SU-DHL-6 (cell line): ENCODE data around the gene GLYATL2.

Source experiments
- H2AFZ ChIP-seq: fragments of 200-600 bp; sonication (generic); 2 replicates; pipeline ENCODE4 v1.6.1; 2014; ENCODE audit warnings: low read depth, mild to moderate bottlenecking, moderate library complexity, mixed read lengths, antibody characterized with exemption, low read length; ENCODE audit not compliant: severe bottlenecking
- H3F3A ChIP-seq: fragments of 200-600 bp; shearing (Covaris generic); 2 replicates; pipeline ENCODE4 v1.6.0; 2016; ENCODE audit warnings: antibody characterized with exemption, mild to moderate bottlenecking; ENCODE audit not compliant: insufficient read depth
- H3K27ac ChIP-seq: fragments of 200-600 bp; sonication (generic); 2 replicates; pipeline ENCODE4 v1.5.1; 2016; ENCODE audit warnings: low read depth, mild to moderate bottlenecking, low read length, moderate library complexity, mixed read lengths
- H3K27me3 ChIP-seq: fragments of 200-600 bp; sonication (generic), shearing (Covaris generic); 2 replicates; pipeline ENCODE4 v1.6.0; 2014; ENCODE audit warnings: mild to moderate bottlenecking, low read length
- H3K36me3 ChIP-seq: fragments of 200-600 bp; sonication (generic); 2 replicates; pipeline ENCODE4 v1.6.1; 2014; ENCODE audit warnings: mild to moderate bottlenecking, low read length, mixed read lengths
- H3K4me2 ChIP-seq: fragments of 300-600, 200-600 bp; shearing (Covaris generic), sonication (generic); 2 replicates; pipeline ENCODE4 v1.6.0; 2014; ENCODE audit warnings: low read length, low read depth, mild to moderate bottlenecking; ENCODE audit not compliant: poor library complexity, severe bottlenecking
- H3K4me3 ChIP-seq: fragments of 200-600 bp; sonication (generic); 2 replicates; pipeline ENCODE4 v1.5.1; 2014; ENCODE audit warnings: antibody characterized with exemption, low read length, mild to moderate bottlenecking, mixed read lengths; ENCODE audit not compliant: insufficient read depth, poor library complexity, severe bottlenecking
- H3K79me2 ChIP-seq: fragments of 200-600 bp; sonication (generic); 2 replicates; pipeline ENCODE4 v1.6.1; 2014; ENCODE audit warnings: mild to moderate bottlenecking, low read length, moderate library complexity; ENCODE audit not compliant: insufficient read depth
- H3K9ac ChIP-seq: fragments of 200-600 bp; sonication (generic); 2 replicates; pipeline ENCODE4 v1.7.0; 2014; ENCODE audit warnings: mild to moderate bottlenecking, low read length
- H3K9me2 ChIP-seq: fragments of 200-600 bp; sonication (generic); replicated peaks from 2 replicates; pipeline ENCODE4 v1.6.1; 2014; ENCODE audit warnings: low read length; ENCODE audit not compliant: insufficient read depth
- H3K9me3 ChIP-seq: fragments of 200-600 bp; sonication (generic); 2 replicates; pipeline ENCODE4 v1.6.1; 2014; ENCODE audit warnings: low read length, mixed read lengths; ENCODE audit not compliant: insufficient read depth
- H4K20me1 ChIP-seq: fragments of 200-600 bp; sonication (generic); 2 replicates; pipeline ENCODE4 v1.6.1; 2014; ENCODE audit warnings: low read depth, mild to moderate bottlenecking, antibody characterized with exemption, low read length, moderate library complexity, mixed read lengths
- EZH2phosphoT487 ChIP-seq: fragments of 200-600 bp; sonication (generic), shearing (Covaris generic); conservative IDR thresholded peaks from 2 replicates; pipeline ENCODE4 v1.6.1; 2018; ENCODE audit warnings: mild to moderate bottlenecking, antibody characterized with exemption, low read length, moderate library complexity, mixed read lengths
- TF ChIP-seq, protein P1 (sequence below): fragments of 200-600 bp; sonication (generic); IDR thresholded peaks from one replicate; pipeline ENCODE4 v1.5.1; 2017; ENCODE audit warnings: antibody characterized with exemption, mild to moderate bottlenecking, low read length, moderate library complexity; ENCODE audit not compliant: insufficient read depth, poor library complexity, severe bottlenecking

Gene GLYATL2

DNA sequence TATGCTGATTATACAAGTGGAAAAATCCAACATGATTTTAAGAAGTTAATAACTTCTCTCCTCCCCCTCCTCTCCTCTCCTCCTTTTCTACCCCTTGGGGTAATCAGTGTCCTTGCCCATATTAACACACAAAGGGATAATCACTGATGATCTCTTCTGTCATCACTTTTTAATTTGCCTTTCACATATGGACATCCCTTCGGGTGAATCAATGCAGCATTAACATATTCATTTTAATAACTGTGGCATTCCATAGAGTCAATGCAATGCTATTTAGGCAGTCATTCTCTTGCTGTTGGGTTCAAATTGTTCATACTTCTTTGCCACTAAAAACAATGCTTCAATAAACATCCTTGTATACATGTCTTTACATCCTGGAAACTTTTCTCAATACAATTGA is 42.9 kb upstream of the GLYATL2 start:
- no peaks in the 10 kb centered on the region for H3F3A ChIP-seq
- H3K27ac ChIP-seq: no peak overlapping the region
- TF ChIP-seq, protein P1, sequence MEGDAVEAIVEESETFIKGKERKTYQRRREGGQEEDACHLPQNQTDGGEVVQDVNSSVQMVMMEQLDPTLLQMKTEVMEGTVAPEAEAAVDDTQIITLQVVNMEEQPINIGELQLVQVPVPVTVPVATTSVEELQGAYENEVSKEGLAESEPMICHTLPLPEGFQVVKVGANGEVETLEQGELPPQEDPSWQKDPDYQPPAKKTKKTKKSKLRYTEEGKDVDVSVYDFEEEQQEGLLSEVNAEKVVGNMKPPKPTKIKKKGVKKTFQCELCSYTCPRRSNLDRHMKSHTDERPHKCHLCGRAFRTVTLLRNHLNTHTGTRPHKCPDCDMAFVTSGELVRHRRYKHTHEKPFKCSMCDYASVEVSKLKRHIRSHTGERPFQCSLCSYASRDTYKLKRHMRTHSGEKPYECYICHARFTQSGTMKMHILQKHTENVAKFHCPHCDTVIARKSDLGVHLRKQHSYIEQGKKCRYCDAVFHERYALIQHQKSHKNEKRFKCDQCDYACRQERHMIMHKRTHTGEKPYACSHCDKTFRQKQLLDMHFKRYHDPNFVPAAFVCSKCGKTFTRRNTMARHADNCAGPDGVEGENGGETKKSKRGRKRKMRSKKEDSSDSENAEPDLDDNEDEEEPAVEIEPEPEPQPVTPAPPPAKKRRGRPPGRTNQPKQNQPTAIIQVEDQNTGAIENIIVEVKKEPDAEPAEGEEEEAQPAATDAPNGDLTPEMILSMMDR: no peak
- TF ChIP-seq EZH2phosphoT487: no peak
- H3K36me3 ChIP-seq: no peaks in the 10 kb centered on the region
- H3K79me2 ChIP-seq: no peaks in the 10 kb centered on the region
- H3K9ac ChIP-seq: no peak overlapping the region
- H4K20me1 ChIP-seq: no peaks in the 10 kb centered on the region
- no peak overlapping the region for H2AFZ ChIP-seq
- H3K27me3 ChIP-seq: no peaks in the 10 kb centered on the region
- no peaks in the 10 kb centered on the region for H3K9me3 ChIP-seq
- no peak overlapping the region for H3K4me2 ChIP-seq
- no peak overlapping the region for H3K4me3 ChIP-seq
- no peaks in the 10 kb centered on the region for H3K9me2 ChIP-seq

DNA sequence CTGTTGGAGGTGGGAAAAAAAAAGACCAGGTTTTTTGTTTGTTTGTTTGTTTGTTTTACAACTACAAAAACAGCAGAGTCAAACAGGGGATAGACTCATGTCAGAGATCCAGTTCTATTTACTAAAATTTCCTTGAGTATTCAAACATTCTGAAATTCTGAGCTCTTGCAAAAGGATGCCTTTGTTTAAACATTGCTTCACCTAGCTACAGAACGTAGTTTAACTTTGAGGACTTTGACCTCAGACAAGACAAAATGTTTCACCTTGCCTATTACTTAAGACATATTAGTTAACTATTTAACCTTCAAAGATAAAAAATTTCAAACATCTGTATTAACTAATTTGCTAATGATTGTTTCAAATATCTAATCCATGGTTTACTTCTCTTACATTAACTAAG is 36.1 kb upstream of the GLYATL2 start:
- no peak overlapping the region for H2AFZ ChIP-seq

DNA sequence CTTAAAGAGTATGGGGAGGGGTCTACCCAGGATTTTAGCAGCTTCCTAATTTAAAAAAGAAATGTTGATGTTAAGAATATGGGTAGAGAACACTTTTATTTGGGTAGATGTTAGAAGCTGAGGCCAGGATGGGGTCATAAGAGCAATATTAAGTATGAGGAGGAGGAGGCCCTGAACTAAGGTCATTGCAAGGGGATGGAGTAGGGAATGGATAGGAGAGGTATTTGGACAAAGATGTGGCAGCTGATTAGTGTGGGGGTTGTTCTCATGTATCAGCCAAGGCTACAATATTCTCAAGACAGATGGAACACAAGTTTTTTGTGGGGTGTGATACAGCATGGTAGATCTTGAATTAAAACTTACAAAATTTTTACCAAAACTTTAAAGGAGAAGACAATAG is 35.7 kb upstream of the GLYATL2 start:
- H3K4me2 ChIP-seq: no peak overlapping the region
- H4K20me1 ChIP-seq: no peaks in the 10 kb centered on the region
- H3K9me2 ChIP-seq: no peaks in the 10 kb centered on the region
- no peak overlapping the region for H3K27ac ChIP-seq
- H3K4me3 ChIP-seq: no peak overlapping the region
- H3K36me3 ChIP-seq: no peaks in the 10 kb centered on the region
- no peak overlapping the region for H2AFZ ChIP-seq
- H3K79me2 ChIP-seq: no peaks in the 10 kb centered on the region
- no peaks in the 10 kb centered on the region for H3K27me3 ChIP-seq
- H3K9ac ChIP-seq: no peak overlapping the region
- H3K9me3 ChIP-seq: no peaks in the 10 kb centered on the region
- TF ChIP-seq, protein P1: no peak
- TF ChIP-seq EZH2phosphoT487: no peak
- no peaks in the 10 kb centered on the region for H3F3A ChIP-seq

More for the DNA sequence above, 36.1 kb upstream of the GLYATL2 start:
- Histone ChIP-seq H3K27me3 (no peaks in the 10 kb centered on the region), H3K4me3 (no peak overlapping the region), H3K36me3 (no peaks in the 10 kb centered on the region), H3K9me2 (no peaks in the 10 kb centered on the region), H4K20me1 (no peaks in the 10 kb centered on the region), H3K9me3 (no peaks in the 10 kb centered on the region), H3K79me2 (no peaks in the 10 kb centered on the region), H3F3A (no peaks in the 10 kb centered on the region), H3K9ac (no peak overlapping the region), H3K27ac (no peak overlapping the region), H3K4me2 (no peak overlapping the region)
- TF ChIP-seq EZH2phosphoT487: no peak
- TF ChIP-seq, protein P1: no peak
